GM21737 (cell line): ENCODE data around the gene ARHGEF12.

Experiments
- ATAC-seq: cut with Tn5 transposase; IDR thresholded peaks from one replicate; pipeline ENCODE4 v1.9.1; 2021; ENCODE audit warnings: mild to moderate bottlenecking, moderate library complexity; ENCODE audit not compliant: unreplicated experiment

The ARHGEF12 gene

GRCh38 chr11:120335908-120336640 is at the start of gene ARHGEF12:
Gene ARHGEF12 (plus strand): TSS chr11:120336413. CDS start chr11:120337244, 831 bp downstream.
- peak; percentile 50 for ATAC-seq

GRCh38 chr11:120288021-120288420 is 48.2 kb upstream of the ARHGEF12 start:
- ATAC-seq, result no peak

GRCh38 chr11:120289426-120289825 is 46.8 kb upstream of the ARHGEF12 start:
- no peak for ATAC-seq

- no peak for ATAC-seq
These were observed 45.3 kb upstream of the ARHGEF12 start for GRCh38 chr11:120290956-120291355.

- ATAC-seq, result no peak
These were observed 43.0 kb upstream of the ARHGEF12 start for GRCh38 chr11:120293038-120293800.

GRCh38 chr11:120294096-120294495 is 42.1 kb upstream of the ARHGEF12 start:
- ATAC-seq, result no peak

GRCh38 chr11:120295099-120295498 is 41.1 kb upstream of the ARHGEF12 start:
- ATAC-seq, result no peak

GRCh38 chr11:120296554-120296953 is 39.7 kb upstream of the ARHGEF12 start:
- ATAC-seq, result no peak

- no peak for ATAC-seq
These were observed 37.8 kb upstream of the ARHGEF12 start for GRCh38 chr11:120298461-120298860.

- ATAC-seq, result no peak
These were observed 34.0 kb upstream of the ARHGEF12 start for GRCh38 chr11:120302001-120302805.

GRCh38 chr11:120303004-120303637 is 33.1 kb upstream of the ARHGEF12 start:
- no peak for ATAC-seq

GRCh38 chr11:120304526-120304925 is 31.7 kb upstream of the ARHGEF12 start:
- no peak for ATAC-seq

GRCh38 chr11:120305286-120305685 is 30.9 kb upstream of the ARHGEF12 start:
- ATAC-seq, result no peak

GRCh38 chr11:120306519-120307242 is 29.5 kb upstream of the ARHGEF12 start:
- ATAC-seq, result no peak

GRCh38 chr11:120307476-120307875 is 28.7 kb upstream of the ARHGEF12 start:
- ATAC-seq, result no peak

- no peak for ATAC-seq
These were observed 28.1 kb upstream of the ARHGEF12 start for GRCh38 chr11:120308081-120308480.

GRCh38 chr11:120310870-120311269 is 25.3 kb upstream of the ARHGEF12 start:
- no peak for ATAC-seq

GRCh38 chr11:120314861-120315260 is 21.4 kb upstream of the ARHGEF12 start:
- ATAC-seq, result no peak

- ATAC-seq, result no peak
These were observed 19.1 kb upstream of the ARHGEF12 start for GRCh38 chr11:120316880-120317688.
